Vagina (tissue), 2 donors: Measurements from ENCODE around the gene TBC1D13. TPM values are rescaled to one million over a fixed set of nuclear protein-coding genes. Genes with fewer than 3 reads are reported as not detected.

Experiments
- DNase-seq, 2 donors: peaks; one replicate each; pipeline ENCODE4 v3.0.0-alpha.2; 2017; ENCODE audit errors: extremely low spot score in 2 of 2
- H3K27ac ChIP-seq: fragments of 200-600 bp; sonication (generic); one replicate; pipeline ENCODE4 v1.5.1; 2019
- H3K27me3 ChIP-seq: fragments of 200-600 bp; sonication (generic); one replicate; pipeline ENCODE4 v1.5.1; 2019
- H3K36me3 ChIP-seq, 2 donors: fragments of 200-600 bp; sonication (generic); one replicate each; pipeline ENCODE4 v1.5.1; 2017 to 2019
- H3K4me1 ChIP-seq: fragments of 200-600 bp; sonication (generic); one replicate; pipeline ENCODE4 v1.5.1; 2019
- H3K4me3 ChIP-seq, 2 donors: fragments of 200-600 bp; sonication (generic); 1 replicate in 1 of 2; 2 replicates in 1 of 2; pipeline ENCODE4 v1.5.1; 2016 to 2019
- H3K9me3 ChIP-seq: fragments of 200-600 bp; sonication (generic); one replicate; pipeline ENCODE4 v1.5.1; 2019
- CTCF ChIP-seq, 3 experiments: fragments of 450-650 bp in 2 of 3; fragments of 200-600 bp in 1 of 3; sonication (generic) in 1 of 3; IDR thresholded peaks; one replicate each; pipeline ENCODE4 v1.5.1; 2017 to 2019; ENCODE audit warnings: antibody characterized with exemption in 3 of 3, mild to moderate bottlenecking in 2 of 3, moderate library complexity in 2 of 3
- POLR2A ChIP-seq, 2 donors: fragments of 450-650 bp; IDR thresholded peaks; one replicate each; pipeline ENCODE4 v1.6.1; 2017; ENCODE audit warnings: antibody characterized with exemption in 2 of 2, mild to moderate bottlenecking in 2 of 2, moderate library complexity in 2 of 2
- POLR2AphosphoS5 ChIP-seq, 2 donors: sonication (generic); formaldehyde crosslinking; IDR thresholded peaks; one replicate each; pipeline ENCODE4 v1.9.0; 2017; ENCODE audit warnings: antibody characterized with exemption in 2 of 2, mild to moderate bottlenecking in 2 of 2, low read depth in 1 of 2; ENCODE audit not compliant: insufficient read depth in 1 of 2
- intact Hi-C: fragments of 100-400 bp; cut with DNase I; formaldehyde crosslinking; loops from one replicate; pipeline ENCODE4 v1.15.1; 2023
- total RNA-seq: library from RNA; depleted of rRNA; stranded (reverse); fragments of >200 nt; gene quantifications from one replicate; pipeline ENCODE4 v1.2.3, GENCODE V29; 2016

The TBC1D13 gene
- total RNA-seq, 1 donor from 2014 or later: 11.0 TPM

- H3K27me3 ChIP-seq: no peaks in the 10 kb centered on the region
- intact Hi-C loops: no loop called here
- TF ChIP-seq CTCF (IDR thresholded peaks at IDR 0.05): no peak
- TF ChIP-seq POLR2AphosphoS5 (IDR thresholded peaks at IDR 0.05; ENCODE audit: insufficient read depth in 1 of 2, low read depth in 1 of 2): no peak
- no peak for TF ChIP-seq POLR2A (IDR thresholded peaks at IDR 0.05)
- no peaks in the 10 kb centered on the region for H3K9me3 ChIP-seq
- H3K4me1 ChIP-seq: peaks cover 14% of the 10 kb centered on the region
- DNase-seq: no peak
- no peak overlapping the region for H3K4me3 ChIP-seq
- H3K27ac ChIP-seq: no peak overlapping the region
- H3K36me3 ChIP-seq: peaks cover 0 to 53% of the 10 kb centered on the region in 2 donors
Observed at GRCh38 chr9:128822407-128823042, 35.5 kb downstream of the TBC1D13 start.

GRCh38 chr9:128823362-128823902, 36.4 kb downstream of the TBC1D13 start:
- no peak for TF ChIP-seq POLR2AphosphoS5 (IDR thresholded peaks at IDR 0.05; ENCODE audit: insufficient read depth in 1 of 2, low read depth in 1 of 2)
- no peak for TF ChIP-seq CTCF (IDR thresholded peaks at IDR 0.05)
- no peak for TF ChIP-seq POLR2A (IDR thresholded peaks at IDR 0.05)

DNA sequence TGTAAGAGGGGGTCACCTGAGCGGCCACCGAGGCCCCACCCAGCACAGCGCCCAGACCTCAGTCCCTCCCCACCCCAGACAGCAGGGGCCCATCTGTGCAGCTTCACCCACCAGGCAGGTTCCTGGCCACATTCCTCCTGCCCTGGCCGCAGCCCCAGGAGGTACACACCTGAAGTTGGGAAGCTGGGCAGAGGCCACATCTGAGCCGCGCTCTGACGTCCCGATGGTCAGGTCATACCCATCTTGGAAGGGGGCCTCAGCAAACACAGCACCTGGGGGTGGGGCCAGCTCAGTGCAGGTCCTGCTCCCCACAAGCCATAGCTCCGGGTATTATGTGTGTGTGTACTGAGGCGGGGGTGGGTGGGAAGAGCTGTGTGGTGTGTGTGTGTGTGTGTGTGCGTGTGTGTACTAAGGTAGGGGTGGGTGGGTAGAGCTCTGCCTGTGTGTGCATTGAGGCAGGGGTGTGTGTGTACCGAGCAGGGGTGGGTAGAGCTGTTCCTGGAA, 36.9 kb downstream of the TBC1D13 start:
- no peak for TF ChIP-seq POLR2A (IDR thresholded peaks at IDR 0.05)
- no peak for TF ChIP-seq POLR2AphosphoS5 (IDR thresholded peaks at IDR 0.05; ENCODE audit: insufficient read depth in 1 of 2, low read depth in 1 of 2)
- TF ChIP-seq CTCF (IDR thresholded peaks at IDR 0.05): no peak
- Histone ChIP-seq H3K4me1 (peaks cover 23% of the 10 kb centered on the region), H3K36me3 (peaks cover 0 to 53% of the 10 kb centered on the region in 2 donors), H3K27me3 (no peaks in the 10 kb centered on the region), H3K27ac (no peak overlapping the region), H3K4me3 (no peak overlapping the region), H3K9me3 (no peaks in the 10 kb centered on the region)
- no peak for DNase-seq
- intact Hi-C loops: no loop called here

More at GRCh38 chr9:128823362-128823902, 36.4 kb downstream of the TBC1D13 start:
- Histone ChIP-seq H3K4me3 (no peak overlapping the region), H3K36me3 (peaks cover 0 to 53% of the 10 kb centered on the region in 2 donors), H3K4me1 (peaks cover 18% of the 10 kb centered on the region), H3K27me3 (no peaks in the 10 kb centered on the region), H3K27ac (no peak overlapping the region), H3K9me3 (no peaks in the 10 kb centered on the region)
- DNase-seq: no peak
- intact Hi-C loops: no loop called here

DNA sequence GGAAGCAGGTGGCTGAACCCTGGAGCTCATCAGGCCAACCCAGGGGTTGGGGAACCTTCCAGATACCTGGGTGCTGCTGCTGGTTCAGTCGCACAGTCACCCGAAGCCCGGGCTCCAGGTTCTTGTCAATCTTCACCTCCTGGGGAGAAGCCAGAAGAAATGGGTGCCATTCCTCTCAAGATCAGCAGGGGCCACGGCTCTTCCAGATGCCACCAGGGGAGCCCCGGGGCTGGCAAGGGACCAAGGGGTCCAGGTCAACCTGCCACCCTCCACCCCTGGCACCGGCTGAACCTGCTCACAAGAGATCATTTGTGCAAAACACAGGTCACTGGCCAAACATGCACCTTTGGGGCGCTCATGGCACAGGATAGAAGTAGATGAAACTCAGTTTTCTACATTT, 37.9 kb downstream of the TBC1D13 start:
- peaks cover 0 to 53% of the 10 kb centered on the region in 2 donors for H3K36me3 ChIP-seq
- H3K4me3 ChIP-seq: no peak overlapping the region
- intact Hi-C loops: no loop called here
- DNase-seq: no peak
- H3K27ac ChIP-seq: no peak overlapping the region
- TF ChIP-seq POLR2AphosphoS5 (IDR thresholded peaks at IDR 0.05; ENCODE audit: insufficient read depth in 1 of 2, low read depth in 1 of 2) (no peak), POLR2A (IDR thresholded peaks at IDR 0.05) (no peak), CTCF (IDR thresholded peaks at IDR 0.05) (no peak)
- H3K9me3 ChIP-seq: no peaks in the 10 kb centered on the region
- peaks cover 18% of the 10 kb centered on the region for H3K4me1 ChIP-seq
- no peaks in the 10 kb centered on the region for H3K27me3 ChIP-seq
